Activated CD8-positive, alpha-beta memory T cell treated with anti-CD3 and anti-CD28 coated beads for 36 hours (primary cell): ENCODE results near the gene IFT81. TPM values are rescaled to one million over a fixed set of nuclear protein-coding genes. Genes with fewer than 3 reads are reported as not detected.

Source experiments
- CTCF ChIA-PET: fragments of 350-600 bp; sonication (Branson Sonifier 250); formaldehyde crosslinking; loops from one replicate; lab custom pipeline; 2021; ENCODE audit warnings: antibody characterized with exemption; lab: Charles Lee
- POLR2A ChIA-PET: fragments of 350-600 bp; sonication (Branson Sonifier 250); formaldehyde crosslinking; loops from one replicate; lab custom pipeline; 2021; ENCODE audit warnings: antibody characterized with exemption; lab: Charles Lee
- total RNA-seq, 2 experiments: library from RNA; stranded (reverse); gene quantifications; one replicate each; pipeline ENCODE4 v1.2.3, GENCODE V29; 2021

The IFT81 gene
- total RNA-seq, 2 experiments from 2014 or later, result 3.1 to 4.3 TPM

- POLR2A ChIA-PET, result no interaction called here
- CTCF ChIA-PET, result interaction anchor here (1.1 kb wide), 1 partner anchor 296 kb away, joined by 5 read pairs; no protein-coding TSS in a partner anchor
Measured at GRCh38 chr12:110134691-110135411, 10.7 kb downstream of the IFT81 start.

- CTCF ChIA-PET, result no interaction called here
- POLR2A ChIA-PET, result no interaction called here
Measured at GRCh38 chr12:110135806-110136205, 11.6 kb downstream of the IFT81 start.

GRCh38 chr12:110137786-110138185 is 13.6 kb downstream of the IFT81 start:
- POLR2A ChIA-PET, result interaction anchor here (0.6 kb wide), 1 partner anchor 21 kb away, joined by 4 read pairs; no protein-coding TSS in a partner anchor
- CTCF ChIA-PET, result interaction anchor here (0.7 kb wide), 1 partner anchor 118 kb away, joined by 4 read pairs; no protein-coding TSS in a partner anchor

GRCh38 chr12:110141389-110141788 is 17.2 kb downstream of the IFT81 start:
- CTCF ChIA-PET, result no interaction called here
- POLR2A ChIA-PET, result no interaction called here

- ChIA-PET CTCF (interaction anchor here (0.6 kb wide), 1 partner anchor 47 kb away, joined by 5 read pairs; no protein-coding TSS in a partner anchor), POLR2A (no interaction called here)
Measured at GRCh38 chr12:110146986-110147385, 22.8 kb downstream of the IFT81 start.

GRCh38 chr12:110149086-110149660 is 25.0 kb downstream of the IFT81 start:
- ChIA-PET POLR2A (no interaction called here), CTCF (no interaction called here)

GRCh38 chr12:110156766-110157165 is 32.6 kb downstream of the IFT81 start:
- ChIA-PET CTCF (no interaction called here), POLR2A (no interaction called here)

- CTCF ChIA-PET, result no interaction called here
- POLR2A ChIA-PET, result no interaction called here
Measured at GRCh38 chr12:110157539-110157938, 33.4 kb downstream of the IFT81 start.

- ChIA-PET POLR2A (interaction anchor here (0.6 kb wide), 1 partner anchor 22 kb away, joined by 4 read pairs; no protein-coding TSS in a partner anchor), CTCF (no interaction called here)
Measured at GRCh38 chr12:110159671-110160245, 35.6 kb downstream of the IFT81 start.

- POLR2A ChIA-PET, result no interaction called here
- CTCF ChIA-PET, result interaction anchor here (0.6 kb wide), 1 partner anchor 122 kb away, joined by 4 read pairs; no protein-coding TSS in a partner anchor
Measured at GRCh38 chr12:110165540-110166159, 41.5 kb downstream of the IFT81 start.

GRCh38 chr12:110168732-110169455 is 44.7 kb downstream of the IFT81 start:
- ChIA-PET CTCF (no interaction called here), POLR2A (no interaction called here)

GRCh38 chr12:110170535-110171185 is 46.5 kb downstream of the IFT81 start:
- POLR2A ChIA-PET, result no interaction called here
- CTCF ChIA-PET, result no interaction called here

- CTCF ChIA-PET, result no interaction called here
- POLR2A ChIA-PET, result no interaction called here
Measured at GRCh38 chr12:110171186-110171538, 47.0 kb downstream of the IFT81 start.

- POLR2A ChIA-PET, result no interaction called here
- CTCF ChIA-PET, result no interaction called here
Measured at GRCh38 chr12:110171636-110172035, 47.5 kb downstream of the IFT81 start.

- CTCF ChIA-PET, result no interaction called here
Measured at GRCh38 chr12:110174373-110174996, 50.3 kb downstream of the IFT81 start.

GRCh38 chr12:110175201-110175600 is 51.0 kb downstream of the IFT81 start:
- ChIA-PET POLR2A (no interaction called here), CTCF (no interaction called here)

More at GRCh38 chr12:110174373-110174996, 50.3 kb downstream of the IFT81 start:
- POLR2A ChIA-PET, result no interaction called here

GRCh38 chr12:110176745-110177144 is 52.6 kb downstream of the IFT81 start:
- ChIA-PET POLR2A (interaction anchor here (0.5 to 0.7 kb wide), 2 partner anchors 21 to 33 kb away, joined by 3 to 9 read pairs; no protein-coding TSS in a partner anchor), CTCF (no interaction called here)

- ChIA-PET POLR2A (no interaction called here), CTCF (no interaction called here)
Measured at GRCh38 chr12:110179291-110179690, 55.1 kb downstream of the IFT81 start.
